ENCODE measurements around the gene CASR. TPM values are rescaled to one million over a fixed set of nuclear protein-coding genes. Genes with fewer than 3 reads are reported as not detected.

CASR gene
- total and polyA plus RNA-seq, 9 donors, result 0.08 to 2.6 (median 0.22) TPM

DNA sequence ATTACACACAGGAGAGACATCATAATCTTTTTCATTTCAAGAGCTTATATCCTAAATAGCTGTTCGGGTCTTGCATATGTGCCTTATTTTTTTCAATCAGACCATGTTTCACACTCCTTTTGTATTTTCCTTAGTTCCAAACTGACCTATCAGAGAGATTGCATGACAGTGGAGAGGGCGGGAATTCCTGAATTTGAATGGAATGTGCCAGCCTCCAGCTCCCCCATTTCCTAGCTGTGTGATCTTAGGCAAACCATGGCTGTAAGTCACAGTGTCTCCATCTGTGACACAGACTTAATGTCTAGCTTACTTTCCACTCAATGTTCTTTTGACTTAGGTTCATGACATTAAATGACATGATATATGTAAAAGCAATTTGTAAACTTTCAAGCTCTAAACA is 79.6 kb downstream of the CASR start:
- H3K9me3 ChIP-seq, result no peaks in the 10 kb centered on the region
- no peak overlapping the region for H3K4me3 ChIP-seq
- no peak for DNase-seq
- H3K27ac ChIP-seq, result no peak overlapping the region
- intact Hi-C loops (cut with DNase I), result no loop called here
- no peaks in the 10 kb centered on the region for H3K36me3 ChIP-seq
- no peak for TF ChIP-seq EP300 (IDR thresholded peaks at IDR 0.05)
- no peak for TF ChIP-seq POLR2A (IDR thresholded peaks at IDR 0.05)
- TF ChIP-seq, protein P1, sequence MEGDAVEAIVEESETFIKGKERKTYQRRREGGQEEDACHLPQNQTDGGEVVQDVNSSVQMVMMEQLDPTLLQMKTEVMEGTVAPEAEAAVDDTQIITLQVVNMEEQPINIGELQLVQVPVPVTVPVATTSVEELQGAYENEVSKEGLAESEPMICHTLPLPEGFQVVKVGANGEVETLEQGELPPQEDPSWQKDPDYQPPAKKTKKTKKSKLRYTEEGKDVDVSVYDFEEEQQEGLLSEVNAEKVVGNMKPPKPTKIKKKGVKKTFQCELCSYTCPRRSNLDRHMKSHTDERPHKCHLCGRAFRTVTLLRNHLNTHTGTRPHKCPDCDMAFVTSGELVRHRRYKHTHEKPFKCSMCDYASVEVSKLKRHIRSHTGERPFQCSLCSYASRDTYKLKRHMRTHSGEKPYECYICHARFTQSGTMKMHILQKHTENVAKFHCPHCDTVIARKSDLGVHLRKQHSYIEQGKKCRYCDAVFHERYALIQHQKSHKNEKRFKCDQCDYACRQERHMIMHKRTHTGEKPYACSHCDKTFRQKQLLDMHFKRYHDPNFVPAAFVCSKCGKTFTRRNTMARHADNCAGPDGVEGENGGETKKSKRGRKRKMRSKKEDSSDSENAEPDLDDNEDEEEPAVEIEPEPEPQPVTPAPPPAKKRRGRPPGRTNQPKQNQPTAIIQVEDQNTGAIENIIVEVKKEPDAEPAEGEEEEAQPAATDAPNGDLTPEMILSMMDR (IDR thresholded peaks at IDR 0.05), result no peak
- whole genome bisulfite sequencing, 3 donors, result 83 to 87% (median 84%) methylated on average over 2 of the region's 2 CpGs
- H3K27me3 ChIP-seq, result no peaks in the 10 kb centered on the region
- H3K4me1 ChIP-seq (ENCODE audit: insufficient read depth), result no peaks in the 10 kb centered on the region

DNA sequence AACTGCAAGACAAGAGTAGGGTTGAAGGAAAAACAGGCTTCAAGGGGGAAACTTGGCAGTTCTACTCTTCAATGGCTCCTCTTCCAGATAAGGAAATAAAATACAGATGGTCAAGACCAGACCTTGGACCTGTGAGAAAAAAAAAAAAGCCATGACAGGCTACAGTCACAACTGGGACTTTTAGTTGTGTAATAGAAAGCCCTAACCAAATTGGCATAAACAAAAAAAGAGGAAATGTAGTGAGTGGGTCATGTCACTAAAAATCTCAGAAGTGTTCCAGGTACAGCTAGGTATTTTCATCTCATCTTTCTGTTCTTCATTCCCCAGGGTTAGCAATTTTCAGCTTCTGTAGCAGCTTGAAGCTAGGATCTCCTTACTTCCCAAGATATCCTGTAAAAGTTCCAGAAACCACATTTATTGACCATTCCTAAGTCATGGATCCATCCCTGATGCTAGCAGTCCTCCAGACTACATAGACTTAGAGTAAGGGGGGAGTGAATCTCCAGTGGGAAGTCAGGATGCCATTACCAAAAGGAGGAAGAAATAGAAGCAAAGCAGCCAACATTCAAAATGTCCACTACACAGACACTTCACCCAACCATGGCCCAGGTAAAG is 80.6 kb downstream of the CASR start:
- TF ChIP-seq, protein P1 (IDR thresholded peaks at IDR 0.05), result no peak
- TF ChIP-seq POLR2A (IDR thresholded peaks at IDR 0.05) (no peak), EP300 (IDR thresholded peaks at IDR 0.05) (no peak)
- no peaks in the 10 kb centered on the region for H3K36me3 ChIP-seq
- H3K9me3 ChIP-seq, result no peaks in the 10 kb centered on the region
- no peak overlapping the region for H3K4me3 ChIP-seq
- H3K4me1 ChIP-seq (ENCODE audit: insufficient read depth), result no peaks in the 10 kb centered on the region
- no peak for DNase-seq
- intact Hi-C loops (cut with DNase I), result no loop called here
- H3K27me3 ChIP-seq, result no peaks in the 10 kb centered on the region
- no peak overlapping the region for H3K27ac ChIP-seq

DNA sequence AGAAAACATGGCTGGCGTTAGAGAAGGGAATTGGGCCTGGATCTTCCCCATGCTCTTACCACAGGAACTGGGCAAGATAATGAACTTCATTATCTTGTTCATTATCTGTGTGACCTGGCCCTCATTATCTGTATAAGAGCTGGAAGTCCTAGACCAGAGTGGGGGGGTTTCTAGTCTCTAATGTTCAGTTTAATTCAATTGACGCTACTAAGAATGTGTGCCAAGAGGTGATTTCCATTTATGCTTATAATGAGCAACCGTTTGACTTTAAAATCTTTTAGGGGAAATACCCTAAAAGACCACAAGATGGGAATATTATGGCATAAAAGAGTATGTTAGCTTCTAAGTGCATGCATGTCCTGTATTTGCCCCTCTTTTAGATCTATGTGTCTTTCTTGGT is 82.5 kb downstream of the CASR start:
- H3K4me3 ChIP-seq, result no peak overlapping the region
- DNase-seq, result no peak
- no peaks in the 10 kb centered on the region for H3K27me3 ChIP-seq
- intact Hi-C loops (cut with DNase I), result no loop called here
- WGBS, 3 donors, result 41 to 51% (median 49%) methylated on average over 3 of the region's 3 CpGs
- no peak overlapping the region for H3K27ac ChIP-seq
- H3K4me1 ChIP-seq (ENCODE audit: insufficient read depth), result no peaks in the 10 kb centered on the region
- H3K36me3 ChIP-seq, result no peaks in the 10 kb centered on the region
- no peaks in the 10 kb centered on the region for H3K9me3 ChIP-seq
- TF ChIP-seq, protein P1 (IDR thresholded peaks at IDR 0.05), result no peak
- TF ChIP-seq EP300 (IDR thresholded peaks at IDR 0.05) (no peak), POLR2A (IDR thresholded peaks at IDR 0.05) (no peak)

DNA sequence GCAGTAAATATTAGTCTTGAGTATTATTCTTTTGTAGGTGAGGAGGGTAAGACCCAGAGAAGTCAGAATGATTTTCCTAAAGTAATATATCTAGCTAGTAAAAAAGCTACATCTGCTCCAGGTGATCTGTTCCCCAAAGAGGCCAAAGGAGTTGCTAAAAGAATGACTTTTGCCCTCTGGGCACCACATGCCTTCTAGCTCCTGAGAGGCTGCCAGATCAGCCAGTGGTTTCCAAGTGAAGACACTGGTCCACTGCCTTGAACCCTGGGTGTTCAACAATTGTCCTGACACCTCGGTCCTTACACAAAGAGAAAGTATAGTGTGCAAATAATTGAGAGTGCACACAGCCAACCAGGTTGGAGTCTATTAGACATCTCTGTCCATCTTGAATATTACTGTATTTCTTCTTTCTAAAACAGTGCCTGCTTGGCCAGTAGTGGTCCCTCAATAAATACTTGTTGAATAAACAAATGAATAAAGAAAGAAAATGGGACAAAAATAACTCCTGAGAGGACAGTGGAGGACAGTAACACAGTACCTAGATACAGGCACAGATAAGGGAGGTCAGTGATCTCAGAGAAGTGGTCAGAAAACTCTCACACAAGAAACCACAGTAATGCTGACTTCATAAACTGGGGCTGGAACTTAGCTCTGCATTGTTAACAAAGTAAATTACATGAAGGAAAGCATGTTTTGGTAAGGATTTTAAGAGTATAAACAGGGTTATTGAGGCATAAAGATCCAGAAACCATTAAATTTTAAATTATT is 85.0 kb downstream of the CASR start:
- no peak for TF ChIP-seq EP300 (IDR thresholded peaks at IDR 0.05)
- no peak for TF ChIP-seq POLR2A (IDR thresholded peaks at IDR 0.05)
- TF ChIP-seq, protein P1 (IDR thresholded peaks at IDR 0.05), result no peak
- Histone ChIP-seq H3K4me1 (ENCODE audit: insufficient read depth) (no peaks in the 10 kb centered on the region), H3K27me3 (no peaks in the 10 kb centered on the region), H3K9me3 (no peaks in the 10 kb centered on the region), H3K4me3 (no peak overlapping the region), H3K36me3 (no peaks in the 10 kb centered on the region), H3K27ac (no peak overlapping the region)
- 83 to 91% (median 84%) methylated on average over 1 of the region's 1 CpG for WGBS, 3 donors
- DNase-seq, result no peak
- intact Hi-C loops (cut with DNase I), result no loop called here

All from ovary (tissue), 9 donors.